Measurements from ENCODE around the gene PALM. TPM values are rescaled to one million over a fixed set of nuclear protein-coding genes. Genes with fewer than 3 reads are reported as not detected.

Gene PALM
- total and polyA plus RNA-seq, 10 of the 15 experiments (the other 5 are each of a cell fraction or from before 2014, with no cell fraction given), result 0.09 to 0.95 (median 0.23) TPM; not detected in 2

DNA sequence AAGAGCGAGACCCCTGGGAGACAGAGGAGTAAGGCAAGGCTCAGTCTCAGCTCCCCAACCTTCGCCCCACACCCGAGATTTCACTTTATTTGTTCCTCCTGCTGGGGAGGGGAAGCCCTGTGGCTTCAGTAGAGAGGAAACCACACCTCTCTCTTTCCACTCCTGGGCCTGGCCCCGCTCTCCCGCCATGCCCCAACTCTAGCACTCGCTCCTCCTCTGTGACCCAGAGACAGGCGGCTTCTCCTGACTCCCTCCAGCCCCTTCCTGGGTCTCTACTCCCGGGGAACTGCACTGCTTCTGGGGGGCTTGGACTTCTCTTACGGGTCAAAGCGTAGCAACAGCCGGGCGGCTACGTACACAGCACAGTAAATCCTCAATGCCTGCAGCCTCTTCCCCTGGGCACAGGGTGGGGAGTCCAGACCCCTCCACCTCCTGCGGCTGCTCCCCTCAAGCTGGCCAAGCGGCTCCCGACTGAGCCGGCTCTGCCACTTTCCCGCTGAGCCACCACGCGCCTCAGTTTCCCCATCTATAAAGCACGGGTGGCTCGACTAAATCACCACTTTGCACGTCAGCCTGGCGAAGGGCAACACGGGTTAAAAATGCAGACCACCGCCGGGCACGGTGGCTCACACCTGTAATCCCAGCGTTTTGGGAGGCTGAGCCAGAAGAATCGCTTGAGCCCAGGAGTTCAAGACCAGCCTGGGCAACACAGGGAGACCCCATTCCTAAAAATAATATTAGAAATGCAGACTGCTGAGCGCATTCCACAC lies 47.1 kb upstream of the PALM start (continued):
- TF ChIP-seq SPI1 (IDR thresholded peaks at IDR 0.05; ENCODE audit: borderline replicate concordance, insufficient read depth, low read depth, low read length), result 0 out of 2 replicates have a peak, but pooled peaks have one; percentile 11
- TF ChIP-seq, protein P1, sequence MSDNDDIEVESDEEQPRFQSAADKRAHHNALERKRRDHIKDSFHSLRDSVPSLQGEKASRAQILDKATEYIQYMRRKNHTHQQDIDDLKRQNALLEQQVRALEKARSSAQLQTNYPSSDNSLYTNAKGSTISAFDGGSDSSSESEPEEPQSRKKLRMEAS (IDR thresholded peaks at IDR 0.05; ENCODE audit: low read depth, low read length), result no peak
- TF ChIP-seq, protein P2, sequence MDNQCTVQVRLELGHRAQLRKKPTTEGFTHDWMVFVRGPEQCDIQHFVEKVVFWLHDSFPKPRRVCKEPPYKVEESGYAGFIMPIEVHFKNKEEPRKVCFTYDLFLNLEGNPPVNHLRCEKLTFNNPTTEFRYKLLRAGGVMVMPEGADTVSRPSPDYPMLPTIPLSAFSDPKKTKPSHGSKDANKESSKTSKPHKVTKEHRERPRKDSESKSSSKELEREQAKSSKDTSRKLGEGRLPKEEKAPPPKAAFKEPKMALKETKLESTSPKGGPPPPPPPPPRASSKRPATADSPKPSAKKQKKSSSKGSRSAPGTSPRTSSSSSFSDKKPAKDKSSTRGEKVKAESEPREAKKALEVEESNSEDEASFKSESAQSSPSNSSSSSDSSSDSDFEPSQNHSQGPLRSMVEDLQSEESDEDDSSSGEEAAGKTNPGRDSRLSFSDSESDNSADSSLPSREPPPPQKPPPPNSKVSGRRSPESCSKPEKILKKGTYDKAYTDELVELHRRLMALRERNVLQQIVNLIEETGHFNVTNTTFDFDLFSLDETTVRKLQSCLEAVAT (IDR thresholded peaks at IDR 0.05), result 0 out of 2 replicates have a peak, but pooled peaks have one; percentile 42
- TF ChIP-seq RUNX3 (IDR thresholded peaks at IDR 0.05; ENCODE audit: low read length), result peak; percentile 82
- TF ChIP-seq, protein P3, sequence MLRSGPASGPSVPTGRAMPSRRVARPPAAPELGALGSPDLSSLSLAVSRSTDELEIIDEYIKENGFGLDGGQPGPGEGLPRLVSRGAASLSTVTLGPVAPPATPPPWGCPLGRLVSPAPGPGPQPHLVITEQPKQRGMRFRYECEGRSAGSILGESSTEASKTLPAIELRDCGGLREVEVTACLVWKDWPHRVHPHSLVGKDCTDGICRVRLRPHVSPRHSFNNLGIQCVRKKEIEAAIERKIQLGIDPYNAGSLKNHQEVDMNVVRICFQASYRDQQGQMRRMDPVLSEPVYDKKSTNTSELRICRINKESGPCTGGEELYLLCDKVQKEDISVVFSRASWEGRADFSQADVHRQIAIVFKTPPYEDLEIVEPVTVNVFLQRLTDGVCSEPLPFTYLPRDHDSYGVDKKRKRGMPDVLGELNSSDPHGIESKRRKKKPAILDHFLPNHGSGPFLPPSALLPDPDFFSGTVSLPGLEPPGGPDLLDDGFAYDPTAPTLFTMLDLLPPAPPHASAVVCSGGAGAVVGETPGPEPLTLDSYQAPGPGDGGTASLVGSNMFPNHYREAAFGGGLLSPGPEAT (IDR thresholded peaks at IDR 0.05; ENCODE audit: low read depth), result peak; percentile 57
- TF ChIP-seq BACH1 (IDR thresholded peaks at IDR 0.05; ENCODE audit: borderline replicate concordance), result 0 out of 2 replicates have a peak, but pooled peaks have one; percentile 9
- TF ChIP-seq MXI1 (IDR thresholded peaks at IDR 0.05; ENCODE audit: low read depth, low read length), result peak; percentile 17; the same call in 1 of the 2 replicates
- TF ChIP-seq HDGF (IDR thresholded peaks at IDR 0.05), result no peak; the same call in 1 of the 2 replicates
